Esophagus (tissue), 2 donors: ENCODE measurements around the gene KIAA1958. TPM values are rescaled to one million over a fixed set of nuclear protein-coding genes. Genes with fewer than 3 reads are reported as not detected.

Experiments
- H3K27ac ChIP-seq, 2 donors: one replicate each; pipeline ENCODE4 v1.5.1; 2013; ENCODE audit warnings: low read depth in 2 of 2, mild to moderate bottlenecking in 2 of 2, inconsistent platforms in 1 of 2, low read length in 1 of 2, moderate library complexity in 1 of 2
- H3K27me3 ChIP-seq, 2 donors: one replicate each; pipeline ENCODE4 v1.6.1; 2013; ENCODE audit warnings: low read length in 2 of 2, control low read depth in 1 of 2, mild to moderate bottlenecking in 1 of 2; ENCODE audit not compliant: insufficient read depth in 2 of 2, control insufficient read depth in 1 of 2
- H3K36me3 ChIP-seq, 2 donors: one replicate each; pipeline ENCODE4 v1.6.1; 2013; ENCODE audit warnings: low read length in 1 of 2; ENCODE audit not compliant: control insufficient read depth in 2 of 2, insufficient read depth in 2 of 2
- H3K4me1 ChIP-seq, 2 donors: one replicate each; pipeline ENCODE4 v1.6.1; 2013; ENCODE audit warnings: low read length in 1 of 2; ENCODE audit not compliant: control insufficient read depth in 2 of 2, insufficient read depth in 2 of 2
- H3K4me3 ChIP-seq, 2 donors: one replicate each; pipeline ENCODE4 v1.5.1; 2013; ENCODE audit warnings: low read length in 2 of 2, mild to moderate bottlenecking in 2 of 2, low read depth in 1 of 2, moderate library complexity in 1 of 2
- H3K9me3 ChIP-seq, 2 donors: one replicate each; pipeline ENCODE4 v1.6.1; 2013; ENCODE audit warnings: mild to moderate bottlenecking in 2 of 2, low read depth in 1 of 2, low read length in 1 of 2, moderate library complexity in 1 of 2; ENCODE audit not compliant: control insufficient read depth in 2 of 2, insufficient read depth in 1 of 2
- WGBS, 2 donors: extraction: QIAGEN DNeasy Blood & Tissue Kit; methylation state at CpG; one replicate each; pipeline ENCODE4 v1.1.7; 2013; 5-methylcytosine and 5-hydroxymethylcytosine counted together
- polyA plus RNA-seq, 2 donors: library from polyadenylated mRNA; stranded (reverse); fragments of 200-250 nt; gene quantifications; one replicate each; pipeline ENCODE4 v1.2.3, GENCODE V29; 2013
- donor health status: healthy with polysubstance abuse.
- donor health status: Bipolar disorder and iron deficiency.

Gene KIAA1958
- polyA plus RNA-seq, 2 donors: 0.71 to 0.81 TPM

- Histone ChIP-seq H3K9me3 (no peaks in the 10 kb centered on the region), H3K4me3 (no peak overlapping the region), H3K27ac (no peak overlapping the region), H3K36me3 (no peaks in the 10 kb centered on the region), H3K4me1 (peaks cover 0 to 5% of the 10 kb centered on the region in 2 donors), H3K27me3 (no peaks in the 10 kb centered on the region)
- WGBS, 2 donors: 69 to 76% methylated on average over 4 of the region's 4 CpGs
Measured at GRCh38 chr9:112550531-112550930, 63.9 kb downstream of the KIAA1958 start.

- H3K9me3 ChIP-seq: no peaks in the 10 kb centered on the region
- no peaks in the 10 kb centered on the region for H3K27me3 ChIP-seq
- no peak overlapping the region for H3K27ac ChIP-seq
- peaks cover 0 to 5% of the 10 kb centered on the region in 2 donors for H3K4me1 ChIP-seq
- WGBS, 2 donors: 80 to 82% methylated on average over 1 of the region's 1 CpG
- H3K4me3 ChIP-seq: no peak overlapping the region
- no peaks in the 10 kb centered on the region for H3K36me3 ChIP-seq
Measured at GRCh38 chr9:112551641-112552040, 65.0 kb downstream of the KIAA1958 start.

- WGBS, 2 donors: 81 to 83% methylated on average over 9 of the region's 9 CpGs
- Histone ChIP-seq H3K27me3 (no peaks in the 10 kb centered on the region), H3K4me3 (no peak overlapping the region), H3K9me3 (no peaks in the 10 kb centered on the region), H3K27ac (no peak overlapping the region), H3K36me3 (no peaks in the 10 kb centered on the region), H3K4me1 (peaks cover 0 to 3% of the 10 kb centered on the region in 2 donors)
Measured at GRCh38 chr9:112552229-112553056, 65.8 kb downstream of the KIAA1958 start.

- Histone ChIP-seq H3K27ac (no peak overlapping the region), H3K4me1 (peaks cover 0 to 3% of the 10 kb centered on the region in 2 donors), H3K4me3 (no peak overlapping the region), H3K36me3 (no peaks in the 10 kb centered on the region), H3K9me3 (no peaks in the 10 kb centered on the region), H3K27me3 (no peaks in the 10 kb centered on the region)
- WGBS, 2 donors: 76 to 87% methylated on average over 2 of the region's 2 CpGs
Measured at GRCh38 chr9:112553256-112553826, 66.7 kb downstream of the KIAA1958 start.

GRCh38 chr9:112554516-112554915 is 67.9 kb downstream of the KIAA1958 start:
- peaks cover 0 to 3% of the 10 kb centered on the region in 2 donors for H3K4me1 ChIP-seq
- H3K9me3 ChIP-seq: no peaks in the 10 kb centered on the region
- no peak overlapping the region for H3K4me3 ChIP-seq
- WGBS, 2 donors: 55 to 82% methylated on average over 1 of the region's 1 CpG
- H3K27ac ChIP-seq: no peak overlapping the region
- H3K36me3 ChIP-seq: no peaks in the 10 kb centered on the region
- no peaks in the 10 kb centered on the region for H3K27me3 ChIP-seq

GRCh38 chr9:112555101-112555643 is 68.5 kb downstream of the KIAA1958 start:
- peaks cover 0 to 3% of the 10 kb centered on the region in 2 donors for H3K4me1 ChIP-seq

GRCh38 chr9:112555844-112556482 is 69.3 kb downstream of the KIAA1958 start:
- H3K4me1 ChIP-seq: peaks cover 0 to 3% of the 10 kb centered on the region in 2 donors
- H3K36me3 ChIP-seq: no peaks in the 10 kb centered on the region
- no peaks in the 10 kb centered on the region for H3K27me3 ChIP-seq
- no peak overlapping the region for H3K4me3 ChIP-seq
- H3K9me3 ChIP-seq: no peaks in the 10 kb centered on the region
- 68 to 88% methylated on average over 9 of the region's 9 CpGs for WGBS, 2 donors
- no peak overlapping the region for H3K27ac ChIP-seq

More at GRCh38 chr9:112555101-112555643, 68.5 kb downstream of the KIAA1958 start:
- 94 to 97% methylated on average over 3 of the region's 3 CpGs for WGBS, 2 donors
- Histone ChIP-seq H3K36me3 (no peaks in the 10 kb centered on the region), H3K4me3 (no peak overlapping the region), H3K27me3 (no peaks in the 10 kb centered on the region), H3K9me3 (no peaks in the 10 kb centered on the region), H3K27ac (peak overlapping the region in 1 of 2 donors; percentile 1)

GRCh38 chr9:112556497-112557442 is 70.1 kb downstream of the KIAA1958 start:
- H3K4me1 ChIP-seq: peaks cover 0 to 3% of the 10 kb centered on the region in 2 donors
- peak overlapping the region; percentile 5 to 66 for H3K27ac ChIP-seq
- 82 to 83% methylated on average over 6 of the region's 6 CpGs for WGBS, 2 donors
- no peaks in the 10 kb centered on the region for H3K36me3 ChIP-seq
- H3K9me3 ChIP-seq: no peaks in the 10 kb centered on the region
- no peaks in the 10 kb centered on the region for H3K27me3 ChIP-seq
- H3K4me3 ChIP-seq: no peak overlapping the region

GRCh38 chr9:112558476-112558875 is 71.8 kb downstream of the KIAA1958 start:
- no peaks in the 10 kb centered on the region for H3K27me3 ChIP-seq
- H3K4me1 ChIP-seq: peaks cover 0 to 3% of the 10 kb centered on the region in 2 donors
- H3K36me3 ChIP-seq: no peaks in the 10 kb centered on the region
- no peak overlapping the region for H3K4me3 ChIP-seq
- WGBS, 2 donors: 87 to 92% methylated on average over 1 of the region's 1 CpG
- no peak overlapping the region for H3K27ac ChIP-seq
- H3K9me3 ChIP-seq: no peaks in the 10 kb centered on the region
